Neural progenitor cell (in vitro differentiated cells): ENCODE data around the gene NDUFA8. TPM values are rescaled to one million over a fixed set of nuclear protein-coding genes. Genes with fewer than 3 reads are reported as not detected.

Experiments used
- DNase-seq: peaks from one replicate; pipeline ENCODE4 v3.0.0-alpha.2; 2016; ENCODE audit warnings: low spot score
- H2AFZ ChIP-seq: fragments of 200-600 bp; sonication (generic); replicated peaks from 2 replicates; pipeline ENCODE4 v1.6.1; 2016; ENCODE audit warnings: antibody characterized with exemption
- H3F3A ChIP-seq: fragments of 200-600 bp; sonication (generic); 2 replicates; pipeline ENCODE4 v1.6.1; 2016; ENCODE audit warnings: antibody characterized with exemption, low read depth
- H3K27ac ChIP-seq: fragments of 200-600 bp; sonication (generic); 2 replicates; pipeline ENCODE4 v1.5.1; 2016; ENCODE audit warnings: mild to moderate bottlenecking
- H3K27me3 ChIP-seq: fragments of 200-600 bp; sonication (generic); 2 replicates; pipeline ENCODE4 v1.6.1; 2016; ENCODE audit warnings: mild to moderate bottlenecking, moderate library complexity
- H3K36me3 ChIP-seq: fragments of 200-600 bp; sonication (generic); 2 replicates; pipeline ENCODE4 v1.5.1; 2016
- H3K4me1 ChIP-seq: fragments of 200-600 bp; sonication (generic); 2 replicates; pipeline ENCODE4 v1.6.1; 2016; ENCODE audit warnings: mixed run types
- H3K4me2 ChIP-seq: fragments of 200-600 bp; sonication (generic); 2 replicates; pipeline ENCODE4 v1.6.1; 2016
- H3K4me3 ChIP-seq: fragments of 200-600 bp; sonication (generic); 2 replicates; pipeline ENCODE4 v1.5.1; 2016
- H3K79me2 ChIP-seq: fragments of 200-600 bp; sonication (generic); 2 replicates; pipeline ENCODE4 v1.6.1; 2016; ENCODE audit warnings: low read depth
- H3K9ac ChIP-seq: fragments of 200-600 bp; sonication (generic); 2 replicates; pipeline ENCODE4 v1.6.1; 2016
- H3K9me3 ChIP-seq: fragments of 200-600 bp; sonication (generic); 2 replicates; pipeline ENCODE4 v1.5.1; 2016; ENCODE audit warnings: low read depth
- H4K20me1 ChIP-seq: fragments of 200-600 bp; sonication (generic); 2 replicates; pipeline ENCODE4 v1.6.1; 2016; ENCODE audit warnings: low read depth
- H3K27ac Mint-ChIP-seq: 3 replicates; pipeline ENCODE4 v1.8.0; 2021; ENCODE audit warnings: mixed read lengths
- H3K27me3 Mint-ChIP-seq: 2 replicates; pipeline ENCODE4 v1.8.0; 2022; ENCODE audit warnings: low read depth, mild to moderate bottlenecking, inconsistent platforms, moderate library complexity, mixed read lengths; ENCODE audit not compliant: insufficient read depth
- H3K36me3 Mint-ChIP-seq: 3 replicates; pipeline ENCODE4 v1.8.0; 2021; ENCODE audit warnings: mixed read lengths
- H3K4me1 Mint-ChIP-seq: 3 replicates; pipeline ENCODE4 v1.8.0; 2021; ENCODE audit warnings: mixed read lengths
- H3K4me3 Mint-ChIP-seq: 3 replicates; pipeline ENCODE4 v1.8.0; 2021; ENCODE audit warnings: mild to moderate bottlenecking, moderate library complexity, mixed read lengths
- H3K9me3 Mint-ChIP-seq: 3 replicates; pipeline ENCODE4 v1.8.0; 2020; ENCODE audit warnings: mixed read lengths
- CTCF ChIP-seq: fragments of 200-600 bp; sonication (generic); IDR thresholded peaks from 2 replicates; pipeline ENCODE4 v1.5.1; 2017; ENCODE audit warnings: antibody characterized with exemption, mild to moderate bottlenecking
- EZH2 ChIP-seq: fragments of 200-600 bp; sonication (generic); IDR thresholded peaks from 2 replicates; pipeline ENCODE4 v1.6.1; 2017; ENCODE audit warnings: antibody characterized with exemption, mild to moderate bottlenecking, moderate library complexity
- EZH2phosphoT487 ChIP-seq: fragments of 200-600 bp; sonication (generic); IDR thresholded peaks from 2 replicates; pipeline ENCODE4 v1.6.1; 2017; ENCODE audit warnings: antibody characterized with exemption
- total RNA-seq: library from RNA; depleted of rRNA; stranded (reverse); fragments of >200 nt; gene quantifications from 2 replicates; pipeline ENCODE4 v1.2.3, GENCODE V29; 2015; ENCODE audit warnings: low replicate concordance

NDUFA8 gene
- total RNA-seq, 1 donor from 2014 or later: 49.6 TPM

GRCh38 chr9:122112238-122112637, 47.3 kb downstream of the NDUFA8 start:
- Mint-ChIP-seq H3K9me3 (no peaks in the 10 kb centered on the region), H3K27ac (peak overlapping the region; percentile 74), H3K4me3 (no peak overlapping the region), H3K36me3 (no peaks in the 10 kb centered on the region), H3K4me1 (peaks cover 47% of the 10 kb centered on the region), H3K27me3 (peaks cover 7% of the 10 kb centered on the region)
- Histone ChIP-seq H3K27ac (no peak overlapping the region), H3K9me3 (no peaks in the 10 kb centered on the region), H3K79me2 (no peaks in the 10 kb centered on the region), H3K27me3 (no peaks in the 10 kb centered on the region), H3F3A (peaks cover 32% of the 10 kb centered on the region), H4K20me1 (no peaks in the 10 kb centered on the region), H3K9ac (no peak overlapping the region), H2AFZ (peak overlapping the region; percentile 34), H3K4me2 (no peak overlapping the region), H3K4me3 (no peak overlapping the region), H3K36me3 (no peaks in the 10 kb centered on the region), H3K4me1 (peaks cover 46% of the 10 kb centered on the region)
- DNase-seq: no peak
- TF ChIP-seq CTCF (no peak), EZH2phosphoT487 (no peak), EZH2 (no peak)

- Mint-ChIP-seq H3K4me3 (no peak overlapping the region), H3K4me1 (peaks cover 43% of the 10 kb centered on the region), H3K9me3 (no peaks in the 10 kb centered on the region), H3K36me3 (no peaks in the 10 kb centered on the region), H3K27ac (no peak overlapping the region), H3K27me3 (peaks cover 7% of the 10 kb centered on the region)
- no peak overlapping the region for H3K27ac ChIP-seq
- no peak overlapping the region for H2AFZ ChIP-seq
- no peaks in the 10 kb centered on the region for H3K9me3 ChIP-seq
- no peak overlapping the region for H3K4me3 ChIP-seq
- no peak for DNase-seq
- TF ChIP-seq EZH2 (no peak), CTCF (no peak), EZH2phosphoT487 (no peak)
- no peaks in the 10 kb centered on the region for H3K27me3 ChIP-seq
- H4K20me1 ChIP-seq: no peaks in the 10 kb centered on the region
- peaks cover 46% of the 10 kb centered on the region for H3K4me1 ChIP-seq
- no peak overlapping the region for H3K9ac ChIP-seq
- H3K36me3 ChIP-seq: no peaks in the 10 kb centered on the region
- H3F3A ChIP-seq: peaks cover 32% of the 10 kb centered on the region
- no peak overlapping the region for H3K4me2 ChIP-seq
- no peaks in the 10 kb centered on the region for H3K79me2 ChIP-seq
These were observed 48.0 kb downstream of the NDUFA8 start for GRCh38 chr9:122111413-122112085.

GRCh38 chr9:122110100-122110833, 49.3 kb downstream of the NDUFA8 start:
- Histone ChIP-seq H3K9ac (no peak overlapping the region), H3K27ac (no peak overlapping the region), H3K4me1 (peaks cover 34% of the 10 kb centered on the region), H3K36me3 (no peaks in the 10 kb centered on the region), H3K79me2 (no peaks in the 10 kb centered on the region), H3K4me2 (no peak overlapping the region), H2AFZ (no peak overlapping the region), H3K9me3 (no peaks in the 10 kb centered on the region), H4K20me1 (no peaks in the 10 kb centered on the region), H3K27me3 (no peaks in the 10 kb centered on the region), H3F3A (peaks cover 19% of the 10 kb centered on the region), H3K4me3 (no peak overlapping the region)
- Mint-ChIP-seq H3K4me3 (no peak overlapping the region), H3K9me3 (no peaks in the 10 kb centered on the region), H3K36me3 (no peaks in the 10 kb centered on the region), H3K27ac (no peak overlapping the region), H3K4me1 (peaks cover 33% of the 10 kb centered on the region), H3K27me3 (peaks cover 9% of the 10 kb centered on the region)
- DNase-seq: no peak
- TF ChIP-seq CTCF: no peak
- no peak for TF ChIP-seq EZH2phosphoT487
- TF ChIP-seq EZH2: no peak
